Activated CD8-positive, alpha-beta T cell treated with anti-CD3 and anti-CD28 coated beads, Interleukin-2, amount 10 ng/mL, durations not matched to agents 7 days and 5 days (primary cell): Measurements from ENCODE around the gene TIMM22. TPM values are rescaled to one million over a fixed set of nuclear protein-coding genes. Genes with fewer than 3 reads are reported as not detected.
"Not testable (repeated sequence)": the region's sequence is repeated elsewhere in the genome, so short reads cannot be mapped to it uniquely, and the experiment has no call there.

Experiments used
- ATAC-seq: fragments of 150-1000 bp; cut with Tn5 transposase; one replicate; pipeline ENCODE4 v1.10.0; 2021; ENCODE audit warnings: moderate library complexity
- CTCF ChIA-PET: fragments of 350-600 bp; sonication (Branson Sonifier 250); formaldehyde crosslinking; loops from one replicate; lab custom pipeline; 2021; ENCODE audit warnings: antibody characterized with exemption; lab: Charles Lee
- POLR2A ChIA-PET: fragments of 350-600 bp; sonication (Branson Sonifier 250); formaldehyde crosslinking; loops from one replicate; lab custom pipeline; 2021; ENCODE audit warnings: antibody characterized with exemption; lab: Charles Lee
- DNase-seq: peaks from one replicate; pipeline ENCODE4 v3.0.0-alpha.2; 2020
- H3K27ac Mint-ChIP-seq: one replicate; pipeline ENCODE4 v1.8.0; 2021; ENCODE audit warnings: mild to moderate bottlenecking, mixed read lengths
- H3K27me3 Mint-ChIP-seq: one replicate; pipeline ENCODE4 v1.8.0; 2021; ENCODE audit warnings: low read depth, mixed read lengths
- H3K36me3 Mint-ChIP-seq: one replicate; pipeline ENCODE4 v1.8.0; 2021; ENCODE audit warnings: low read depth, mixed read lengths
- H3K4me1 Mint-ChIP-seq: one replicate; pipeline ENCODE4 v1.8.0; 2021; ENCODE audit warnings: low read depth, mixed read lengths
- H3K4me3 Mint-ChIP-seq: one replicate; pipeline ENCODE4 v1.8.0; 2021; ENCODE audit warnings: mild to moderate bottlenecking, mixed read lengths
- H3K9me3 Mint-ChIP-seq: one replicate; pipeline ENCODE4 v1.8.0; 2022; ENCODE audit warnings: mixed read lengths; ENCODE audit not compliant: insufficient read depth
- total RNA-seq, 2 experiments: library from RNA; stranded (reverse); gene quantifications; one replicate each; pipeline ENCODE4 v1.2.3, GENCODE V29; 2021

Gene TIMM22
- total RNA-seq, 2 experiments from 2014 or later = 10.0 to 10.4 TPM

DNA sequence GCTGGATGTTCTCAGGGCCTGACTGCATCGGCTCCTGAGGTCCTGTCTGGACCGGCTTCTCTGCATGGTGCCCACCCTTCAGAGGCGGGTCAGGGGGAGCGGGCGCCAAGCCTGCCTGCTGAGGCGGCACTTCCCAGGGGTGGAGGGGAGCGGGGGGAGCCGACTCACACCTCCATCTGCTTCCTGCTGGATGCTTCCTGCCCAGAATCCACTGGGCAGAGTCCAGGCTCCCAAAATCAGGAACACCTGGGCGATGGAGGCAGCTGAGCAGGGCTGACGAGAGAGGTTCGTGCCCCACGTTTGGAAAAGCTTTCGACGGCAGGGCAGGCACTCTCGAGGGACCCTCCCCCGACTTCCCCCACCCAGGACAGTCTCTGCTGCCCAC, 42.2 kb downstream of the TIMM22 start:
- H3K4me1 Mint-ChIP-seq = no peaks in the 10 kb centered on the region
- ChIA-PET CTCF (no interaction called here), POLR2A (no interaction called here)

DNA sequence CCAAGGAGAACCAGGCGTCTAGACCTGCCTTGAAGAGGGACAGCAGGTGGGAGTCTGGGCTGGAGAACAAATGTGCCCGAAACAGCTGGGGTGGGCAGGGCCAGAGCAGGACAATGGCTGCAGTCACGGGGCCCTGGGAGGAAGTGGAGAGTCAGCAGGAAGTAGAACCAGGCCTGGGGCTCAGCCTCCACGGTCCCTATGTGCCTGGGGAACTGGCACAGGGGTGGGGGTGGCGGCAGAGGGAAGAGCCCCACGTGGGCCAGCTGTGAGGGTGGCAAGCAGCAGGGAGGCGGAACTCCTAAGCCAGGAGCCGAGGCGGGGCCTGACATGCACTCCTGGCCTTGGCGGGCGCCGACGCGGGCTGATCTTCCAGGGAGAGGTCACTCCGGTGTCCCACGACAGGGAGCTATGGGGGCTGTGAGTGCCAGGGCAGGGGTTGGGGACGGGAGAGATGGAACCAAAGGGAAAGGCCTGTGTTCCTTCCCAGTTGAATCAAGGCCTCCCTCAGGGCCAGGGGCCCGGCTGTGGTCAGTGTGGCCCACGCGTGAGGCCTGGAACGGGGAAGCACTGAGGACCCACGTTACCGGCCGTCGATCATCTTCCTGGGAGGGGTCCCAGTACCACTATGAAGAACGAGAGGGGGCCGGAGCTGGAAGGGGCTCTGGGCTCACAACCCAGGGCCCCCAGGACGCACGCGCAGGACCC, 42.7 kb downstream of the TIMM22 start:
- no peak for DNase-seq
- ChIA-PET CTCF (interaction anchor here (1.2 kb wide), 1 partner anchor 17 kb away, joined by 4 read pairs; no protein-coding TSS in a partner anchor), POLR2A (no interaction called here)
- no peaks in the 10 kb centered on the region for H3K9me3 Mint-ChIP-seq
- peaks cover 15% of the 10 kb centered on the region for H3K36me3 Mint-ChIP-seq
- no peak overlapping the region for H3K27ac Mint-ChIP-seq
- H3K27me3 Mint-ChIP-seq = no peaks in the 10 kb centered on the region
- ATAC-seq = no peak
- no peak overlapping the region for H3K4me3 Mint-ChIP-seq
- no peaks in the 10 kb centered on the region for H3K4me1 Mint-ChIP-seq

More for the DNA sequence above, 42.2 kb downstream of the TIMM22 start:
- Mint-ChIP-seq H3K27ac (no peak overlapping the region), H3K4me3 (no peak overlapping the region), H3K27me3 (no peaks in the 10 kb centered on the region), H3K36me3 (peaks cover 13% of the 10 kb centered on the region), H3K9me3 (no peaks in the 10 kb centered on the region)
- DNase-seq (no peak), ATAC-seq (no peak)

DNA sequence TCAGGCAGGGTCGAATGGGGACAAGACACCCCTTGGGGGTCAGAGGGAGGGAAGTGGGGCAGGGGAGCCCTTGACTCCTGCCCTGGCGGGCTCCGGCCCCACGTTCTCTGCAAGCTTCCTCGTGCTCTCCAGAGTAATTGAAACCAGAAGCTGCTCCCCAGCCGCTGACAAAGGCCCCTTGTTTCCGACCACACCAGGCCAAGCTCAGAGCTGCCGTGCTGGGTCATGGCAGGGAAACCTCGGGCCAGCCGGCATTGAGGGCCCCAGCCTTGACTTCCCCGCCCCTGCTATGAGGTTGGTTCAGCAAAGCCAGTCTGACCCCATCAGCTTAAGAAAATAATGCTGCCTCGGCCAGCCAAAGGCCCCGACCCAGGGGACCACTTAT, 43.3 kb downstream of the TIMM22 start:
- POLR2A ChIA-PET = no interaction called here
- Mint-ChIP-seq H3K4me3 (no peak overlapping the region), H3K27me3 (no peaks in the 10 kb centered on the region), H3K36me3 (peaks cover 16% of the 10 kb centered on the region), H3K4me1 (no peaks in the 10 kb centered on the region), H3K9me3 (no peaks in the 10 kb centered on the region), H3K27ac (no peak overlapping the region)
- ATAC-seq (no peak), DNase-seq (no peak)
- CTCF ChIA-PET = interaction anchor here (1.2 kb wide), 1 partner anchor 16 kb away, joined by 4 read pairs; no protein-coding TSS in a partner anchor

DNA sequence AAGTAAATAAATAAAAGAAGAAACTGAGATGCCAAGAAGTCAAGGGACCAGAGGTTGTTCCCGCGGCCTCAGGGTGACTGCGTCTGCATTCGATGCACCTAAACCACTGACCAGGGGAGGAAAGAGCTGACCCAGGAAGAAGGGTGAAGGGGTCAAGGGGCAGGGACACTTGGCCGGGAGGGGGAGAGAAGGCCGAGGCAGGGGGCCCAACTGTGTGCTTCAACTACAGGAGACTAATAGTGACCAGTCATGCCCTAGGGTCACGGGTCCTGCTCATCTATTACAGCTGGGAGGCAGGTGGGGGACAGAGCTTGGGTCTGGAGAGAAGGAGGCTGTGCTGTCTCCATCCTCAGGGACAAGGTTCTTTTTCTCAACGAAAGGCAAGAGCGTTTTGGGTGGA, 44.8 kb downstream of the TIMM22 start:
- no peak overlapping the region for H3K4me3 Mint-ChIP-seq
- DNase-seq = no peak
- H3K36me3 Mint-ChIP-seq = peaks cover 16% of the 10 kb centered on the region
- ChIA-PET CTCF (no interaction called here), POLR2A (no interaction called here)
- H3K27ac Mint-ChIP-seq = no peak overlapping the region
- H3K4me1 Mint-ChIP-seq = no peaks in the 10 kb centered on the region
- no peaks in the 10 kb centered on the region for H3K9me3 Mint-ChIP-seq
- ATAC-seq = no peak
- H3K27me3 Mint-ChIP-seq = no peaks in the 10 kb centered on the region

DNA sequence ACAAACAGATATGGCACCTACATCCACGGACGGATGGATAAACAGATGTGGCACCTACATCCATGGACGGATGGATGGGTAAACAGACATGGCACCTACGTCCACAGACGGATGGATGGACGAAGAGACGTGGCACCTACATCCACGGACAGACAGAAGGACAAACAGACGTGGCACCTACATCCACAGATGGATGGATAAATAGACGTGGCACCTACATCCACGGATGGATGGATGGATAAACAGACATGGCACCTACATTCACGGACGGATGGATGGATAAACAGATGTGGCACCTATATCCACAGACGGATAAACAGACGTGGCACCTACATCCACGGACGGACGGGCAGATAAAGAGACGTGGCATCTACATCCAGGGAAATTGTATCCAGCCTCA, 45.6 kb downstream of the TIMM22 start:
- CTCF ChIA-PET = interaction anchor here (2.2 kb wide), 1 partner anchor 13 kb away, joined by 7 read pairs; no protein-coding TSS in a partner anchor
- no peaks in the 10 kb centered on the region for H3K4me1 Mint-ChIP-seq

DNA sequence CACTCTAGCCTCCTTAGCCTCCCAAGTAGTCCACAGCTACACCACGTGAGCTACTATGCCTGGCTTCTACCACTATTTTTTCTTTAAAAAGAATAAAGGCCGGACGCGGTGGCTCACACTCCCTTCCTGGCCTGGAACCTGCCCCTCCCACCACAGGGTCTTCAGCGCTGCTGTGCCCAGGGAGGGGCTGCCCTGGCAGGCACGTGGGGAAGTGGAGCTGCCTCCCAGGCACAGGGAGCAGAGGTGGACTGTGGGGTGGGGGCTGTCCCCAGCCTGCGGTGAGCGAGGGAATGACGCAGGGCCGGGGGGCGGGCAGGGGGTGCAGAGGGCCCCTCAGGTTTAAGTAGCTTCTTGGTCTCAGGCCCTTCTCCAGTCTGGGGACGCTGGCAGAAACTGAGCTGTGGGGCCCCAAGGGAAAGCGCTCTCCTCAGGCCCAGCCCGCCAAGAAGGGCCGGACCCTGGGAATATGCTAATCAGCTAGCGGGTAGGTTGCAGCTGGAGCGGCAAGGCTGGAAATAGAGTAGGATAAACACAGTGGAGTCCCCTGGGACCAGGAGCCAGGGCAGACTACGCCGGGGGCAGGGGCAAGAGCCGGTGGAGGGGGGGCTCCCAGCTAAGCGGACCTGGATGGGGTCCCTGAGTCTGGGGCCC, 46.8 kb downstream of the TIMM22 start:
- ATAC-seq (no peak), DNase-seq (no peak)
- Mint-ChIP-seq H3K4me1 (no peaks in the 10 kb centered on the region), H3K9me3 (no peaks in the 10 kb centered on the region), H3K36me3 (peaks cover 18% of the 10 kb centered on the region), H3K27ac (no peak overlapping the region), H3K4me3 (no peak overlapping the region), H3K27me3 (no peaks in the 10 kb centered on the region)
- ChIA-PET CTCF (interaction anchor here (2.2 kb wide), 1 partner anchor 12 kb away, joined by 7 read pairs; no protein-coding TSS in a partner anchor), POLR2A (interaction anchor here (0.9 kb wide), 1 partner anchor 10 kb away, joined by 3 read pairs; no protein-coding TSS in a partner anchor)

More for the DNA sequence above, 45.6 kb downstream of the TIMM22 start:
- POLR2A ChIA-PET = no interaction called here
- DNase-seq = no peak
- Mint-ChIP-seq H3K36me3 (peaks cover 19% of the 10 kb centered on the region), H3K9me3 (no peaks in the 10 kb centered on the region), H3K4me3 (no peak overlapping the region), H3K27ac (no peak overlapping the region), H3K27me3 (no peaks in the 10 kb centered on the region)
- no peak for ATAC-seq

DNA sequence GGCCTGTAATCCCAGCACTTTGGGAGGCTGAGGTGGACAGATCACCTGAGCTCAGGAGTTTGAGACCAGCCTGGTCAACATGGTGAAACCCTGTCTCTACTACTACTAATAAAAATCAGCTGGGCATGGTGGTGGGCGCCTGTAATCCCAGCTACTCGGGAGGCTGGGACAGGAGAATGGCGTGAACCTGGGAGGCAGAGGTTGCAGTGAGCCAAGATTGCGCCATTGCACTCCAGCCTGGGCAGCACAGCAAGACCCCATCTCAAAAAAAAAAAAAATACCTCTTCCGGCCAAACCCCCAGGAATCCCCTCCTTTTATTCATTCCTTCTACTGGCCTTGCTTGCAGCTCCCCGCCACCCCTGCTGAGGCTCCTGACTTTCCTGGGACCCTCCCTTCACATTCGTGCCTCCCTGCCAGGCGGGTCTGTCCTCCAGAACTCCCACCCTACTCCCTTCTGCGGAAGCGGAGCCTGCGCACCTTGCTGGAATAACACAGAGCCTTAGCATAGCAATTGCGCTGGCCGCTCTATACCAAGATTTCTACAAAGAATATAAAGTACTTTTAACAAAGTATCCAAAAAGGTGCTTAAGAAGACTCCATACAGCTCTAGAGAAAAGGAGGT, 47.6 kb downstream of the TIMM22 start:
- H3K4me3 Mint-ChIP-seq, H3K9me3 Mint-ChIP-seq, ATAC-seq, H3K27me3 Mint-ChIP-seq, H3K4me1 Mint-ChIP-seq, H3K27ac Mint-ChIP-seq, DNase-seq: not testable (repeated sequence)
- peaks cover 20% of the 10 kb centered on the region for H3K36me3 Mint-ChIP-seq
- POLR2A ChIA-PET = interaction anchor here (0.9 kb wide), 1 partner anchor 9 kb away, joined by 3 read pairs; no protein-coding TSS in a partner anchor
- CTCF ChIA-PET = interaction anchor here (2.2 kb wide), 1 partner anchor 11 kb away, joined by 7 read pairs; no protein-coding TSS in a partner anchor

DNA sequence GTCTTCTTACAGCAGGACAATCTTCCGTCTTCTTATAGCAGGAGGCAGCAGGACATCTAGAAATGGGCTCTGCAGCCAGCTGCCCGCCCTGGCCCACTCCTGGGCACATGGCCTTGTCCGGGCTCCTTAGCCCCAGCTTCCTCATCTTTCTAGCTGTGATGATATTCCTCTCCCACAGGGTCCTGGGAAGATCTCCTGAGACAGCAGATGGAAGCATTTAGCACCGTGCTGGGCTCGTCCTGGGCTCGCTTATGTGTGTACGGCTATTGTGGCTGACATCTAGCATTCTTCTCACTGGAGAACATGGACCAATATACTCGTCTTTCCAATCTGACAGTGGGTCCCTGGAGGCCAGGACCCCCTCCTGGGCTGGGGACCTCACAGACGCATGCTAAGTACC, 48.5 kb downstream of the TIMM22 start:
- Mint-ChIP-seq H3K36me3 (peaks cover 24% of the 10 kb centered on the region), H3K27ac (no peak overlapping the region), H3K4me3 (no peak overlapping the region), H3K27me3 (no peaks in the 10 kb centered on the region), H3K4me1 (no peaks in the 10 kb centered on the region), H3K9me3 (no peaks in the 10 kb centered on the region)
- ATAC-seq (no peak), DNase-seq (no peak)
- CTCF ChIA-PET = no interaction called here
- POLR2A ChIA-PET = no interaction called here

DNA sequence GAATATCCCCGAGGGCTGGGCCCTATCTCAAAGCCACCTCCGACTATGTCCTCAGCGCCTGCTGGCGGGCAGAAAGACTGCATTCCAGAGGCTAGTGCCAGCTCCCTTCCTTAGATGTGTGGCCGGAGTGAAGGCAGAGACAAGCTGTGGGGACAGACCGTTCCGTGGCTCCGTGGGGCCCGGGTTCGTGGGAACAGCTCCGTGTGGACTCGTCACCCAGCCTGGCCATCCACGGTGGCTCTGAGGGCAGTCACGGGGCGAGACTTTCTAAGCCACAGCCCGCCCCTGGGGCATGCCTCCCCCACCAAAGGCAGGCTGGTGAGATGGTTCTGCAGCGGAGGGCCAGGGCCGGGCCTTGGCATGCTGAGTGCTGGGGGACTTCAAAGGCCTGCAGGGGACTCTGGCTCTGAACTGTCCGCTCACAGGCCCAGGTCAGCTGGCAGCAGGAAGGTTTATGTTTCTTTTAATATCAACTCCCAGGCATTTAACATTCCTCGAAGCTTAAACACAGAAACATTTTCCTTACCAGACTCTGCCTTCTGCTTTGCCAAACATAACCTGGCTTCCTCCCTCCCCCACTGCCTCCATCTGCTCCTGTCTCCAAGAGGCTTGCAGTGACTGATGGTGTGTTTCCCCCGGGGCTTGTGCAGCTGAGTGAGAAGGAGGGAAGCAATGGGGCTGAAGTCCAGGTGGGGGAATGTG, 50.4 kb downstream of the TIMM22 start:
- H3K4me3 Mint-ChIP-seq = no peak overlapping the region
- CTCF ChIA-PET = interaction anchor here (1.1 to 1.5 kb wide), 2 partner anchors 9 to 11 kb away, joined by 4 to 7 read pairs; no protein-coding TSS in a partner anchor
- no peaks in the 10 kb centered on the region for H3K27me3 Mint-ChIP-seq

DNA sequence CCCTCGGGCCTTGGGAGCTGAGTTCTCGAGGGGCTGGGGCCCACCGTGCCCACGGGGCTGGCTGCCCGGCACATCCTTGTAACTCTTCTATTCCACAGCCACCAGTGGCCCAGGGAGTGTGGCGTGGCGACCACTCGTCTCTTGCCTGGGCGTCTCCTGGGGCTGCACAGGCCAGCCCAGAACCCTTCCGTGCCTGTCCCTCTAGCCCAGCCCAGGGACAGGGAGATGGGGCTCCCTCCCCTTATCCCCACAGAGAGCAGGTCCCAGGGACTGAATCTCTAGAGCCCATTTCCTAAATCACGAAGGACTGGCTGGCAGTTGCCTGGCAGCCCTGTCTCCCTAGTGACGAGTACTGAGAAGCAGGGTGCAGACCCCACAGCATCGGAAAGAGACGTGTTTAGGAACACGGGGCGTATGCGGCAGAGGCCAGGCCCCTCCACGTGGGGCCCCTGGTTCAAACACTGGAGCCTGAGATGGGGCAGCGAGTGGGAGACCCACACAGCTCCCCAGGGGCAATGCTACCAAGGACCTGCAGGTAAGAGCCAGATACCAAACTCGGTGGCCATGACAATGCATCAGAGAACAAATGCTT, 51.0 kb downstream of the TIMM22 start:
- CTCF ChIA-PET = interaction anchor here (1.5 kb wide), 1 partner anchor 8 kb away, joined by 7 read pairs; no protein-coding TSS in a partner anchor
- no peak for ATAC-seq
- no peak overlapping the region for H3K27ac Mint-ChIP-seq
- H3K9me3 Mint-ChIP-seq = no peaks in the 10 kb centered on the region
- POLR2A ChIA-PET = no interaction called here
- H3K4me3 Mint-ChIP-seq = no peak overlapping the region
- peaks cover 13% of the 10 kb centered on the region for H3K36me3 Mint-ChIP-seq
- H3K4me1 Mint-ChIP-seq = peaks cover 4% of the 10 kb centered on the region
- H3K27me3 Mint-ChIP-seq = no peaks in the 10 kb centered on the region
- DNase-seq = no peak

More for the DNA sequence above, 50.4 kb downstream of the TIMM22 start:
- no peak for DNase-seq
- Mint-ChIP-seq H3K9me3 (no peaks in the 10 kb centered on the region), H3K36me3 (peaks cover 19% of the 10 kb centered on the region), H3K4me1 (peaks cover 4% of the 10 kb centered on the region), H3K27ac (no peak overlapping the region)
- POLR2A ChIA-PET = no interaction called here
- no peak for ATAC-seq

DNA sequence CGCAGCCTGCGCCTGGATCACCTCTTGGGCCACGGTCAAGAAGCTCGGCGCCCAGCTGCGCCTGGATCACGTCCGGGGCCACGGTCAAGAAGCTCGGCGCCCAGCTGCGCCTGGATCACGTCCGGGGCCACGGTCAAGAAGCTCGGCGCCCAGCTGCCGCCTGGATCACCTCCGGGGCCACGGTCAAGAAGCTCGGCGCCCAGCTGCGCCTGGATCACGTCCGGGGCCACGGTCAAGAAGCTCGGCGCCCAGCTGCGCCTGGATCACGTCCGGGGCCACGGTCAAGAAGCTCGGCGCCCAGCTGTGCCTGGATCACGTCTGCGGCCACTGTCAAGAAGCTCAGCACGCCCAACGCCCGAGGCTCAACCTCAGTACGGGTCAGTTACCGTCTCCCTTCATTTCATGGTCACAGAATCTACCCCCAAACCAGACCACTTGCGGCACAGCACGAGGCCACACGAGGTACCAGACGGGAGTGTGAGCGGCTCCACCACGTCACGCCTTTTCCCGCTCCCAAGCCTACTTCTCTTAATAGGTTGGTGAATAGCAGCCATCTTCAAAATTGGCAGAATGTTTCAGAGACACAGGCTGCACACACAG, 51.7 kb downstream of the TIMM22 start:
- peaks cover 13% of the 10 kb centered on the region for H3K36me3 Mint-ChIP-seq

More for the DNA sequence above, 51.7 kb downstream of the TIMM22 start:
- DNase-seq, H3K4me1 Mint-ChIP-seq, H3K27me3 Mint-ChIP-seq, H3K9me3 Mint-ChIP-seq, H3K4me3 Mint-ChIP-seq, POLR2A ChIA-PET, H3K27ac Mint-ChIP-seq, ATAC-seq: not testable (repeated sequence)
- CTCF ChIA-PET = interaction anchor here (2.1 kb wide), 1 partner anchor 10 kb away, joined by 8 read pairs; no protein-coding TSS in a partner anchor
